HepG2 (cell line): ENCODE results near the gene THADA. TPM values are rescaled to one million over a fixed set of nuclear protein-coding genes. Genes with fewer than 3 reads are reported as not detected.
A peak's percentile ranks its signal among the peaks of the same experiment; 100 is the strongest.

Experiments
- ARID4A ChIP-seq: sonication (generic); formaldehyde crosslinking; IDR thresholded peaks from 2 replicates; pipeline ENCODE4 v1.5.0; 2020; ENCODE audit warnings: mild to moderate bottlenecking, missing genetic modification reagents, borderline replicate concordance
- CREB1 ChIP-seq, 2 experiments: fragments of 450-650 bp in 1 of 2; IDR thresholded peaks; 2 replicates each; pipeline ENCODE4 v1.6.1; 2016 to 2017; ENCODE audit warnings: control low read depth in 1 of 2, mild to moderate bottlenecking in 1 of 2, missing compliant biosample characterization in 1 of 2, missing genetic modification characterization in 1 of 2
- DNMT1 ChIP-seq: sonication (generic); formaldehyde crosslinking; IDR thresholded peaks from 2 replicates; pipeline ENCODE4 v1.5.1; 2020; ENCODE audit warnings: mild to moderate bottlenecking, missing genetic modification reagents
- GTF3A ChIP-seq: sonication (generic); formaldehyde crosslinking; conservative IDR thresholded peaks from 2 replicates; pipeline ENCODE4 v1.4.0; 2020; ENCODE audit warnings: mild to moderate bottlenecking, missing genetic modification reagents
- KIAA2018 ChIP-seq: sonication (generic); formaldehyde crosslinking; IDR thresholded peaks from 2 replicates; pipeline ENCODE4 v1.5.0; 2020; ENCODE audit warnings: mild to moderate bottlenecking, missing genetic modification reagents, borderline replicate concordance
- RXRA ChIP-seq: sonication (generic); formaldehyde crosslinking; IDR thresholded peaks from 2 replicates; pipeline ENCODE4 v1.5.1; 2020; ENCODE audit warnings: missing genetic modification reagents
- SMYD3 ChIP-seq: sonication (generic); formaldehyde crosslinking; IDR thresholded peaks from 2 replicates; pipeline ENCODE4 v1.8.1; 2023; ENCODE audit warnings: mild to moderate bottlenecking, missing genetic modification reagents
- ZBTB2 ChIP-seq: sonication (generic); formaldehyde crosslinking; IDR thresholded peaks from 2 replicates; pipeline ENCODE4 v1.8.0; 2022; ENCODE audit warnings: low read depth, missing genetic modification reagents
- ZBTB38 ChIP-seq: sonication (generic); formaldehyde crosslinking; IDR thresholded peaks from 2 replicates; pipeline ENCODE4 v1.5.1; 2020; ENCODE audit warnings: mild to moderate bottlenecking, missing genetic modification reagents
- ZNF629 ChIP-seq: sonication (generic); formaldehyde crosslinking; conservative IDR thresholded peaks from 2 replicates; pipeline ENCODE4 v1.5.0; 2020; ENCODE audit warnings: missing genetic modification reagents
- polyA plus RNA-seq, 8 experiments: library from polyadenylated mRNA; depleted of rRNA in 3 of 8; stranded (reverse) in 7 of 8; unstranded in 1 of 8; fragments of >200 nt; fragmentation: Illumina TruSeq in 4 of 8; extraction: Trizol in 4 of 8; gene quantifications; 2 replicates each; pipeline versions ENCODE4 v1.2.1 to v1.2.3, GENCODE V29; 2011 to 2016; ENCODE audit warnings: low read depth in 4 of 8, missing spikeins in 1 of 8, mixed read lengths in 1 of 8; ENCODE audit not compliant: insufficient read depth in 1 of 8
- total RNA-seq, 5 experiments: library from RNA; depleted of rRNA; stranded (reverse); fragments of >200 nt; fragmentation: Illumina TruSeq; extraction: Trizol; gene quantifications; 2 replicates each; pipeline ENCODE4 v1.2.3, GENCODE V29; 2016; ENCODE audit warnings: low read depth in 1 of 5
- TF ChIP-seq, protein P1 (sequence below): sonication (generic); formaldehyde crosslinking; IDR thresholded peaks from 2 replicates; pipeline ENCODE4 v1.8.1; 2023; ENCODE audit warnings: mild to moderate bottlenecking, missing genetic modification reagents, borderline replicate concordance
- TF ChIP-seq, protein P2 (sequence below): sonication (generic); formaldehyde crosslinking; IDR thresholded peaks from 2 replicates; pipeline ENCODE4 v1.9.0; 2022; ENCODE audit warnings: missing genetic modification reagents, mild to moderate bottlenecking, borderline replicate concordance

Gene THADA
- total and polyA plus RNA-seq, 2 of the 13 experiments (the other 11 are each of a cell fraction or from before 2014, with no cell fraction given): 12.7 to 21.7 TPM

GRCh38 chr2:43190311-43191052 lies 405.4 kb downstream of the THADA start (continued):
- TF ChIP-seq ARID4A (CRISPR knock-in tag) (peak; percentile 14; the same call in 1 of the 2 replicates), SMYD3 (CRISPR knock-in tag) (no peak), ZBTB2 (CRISPR knock-in tag) (no peak), DNMT1 (no peak), KIAA2018 (CRISPR knock-in tag) (no peak), GTF3A (CRISPR knock-in tag) (no peak), RXRA (CRISPR knock-in tag) (peak; percentile 40; the same call in 1 of the 2 replicates), CREB1 (IDR thresholded peaks at IDR 0.05) (no peak), CREB1 (CRISPR knock-in tag; IDR thresholded peaks at IDR 0.05) (no peak), ZBTB38 (CRISPR knock-in tag) (peak; percentile 26; the same call in 1 of the 2 replicates), ZNF629 (CRISPR knock-in tag) (peak; percentile 62)
- TF ChIP-seq, protein P1, sequence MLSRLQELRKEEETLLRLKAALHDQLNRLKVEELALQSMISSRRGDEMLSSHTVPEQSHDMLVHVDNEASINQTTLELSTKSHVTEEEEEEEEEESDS: no peak
- TF ChIP-seq, protein P2, sequence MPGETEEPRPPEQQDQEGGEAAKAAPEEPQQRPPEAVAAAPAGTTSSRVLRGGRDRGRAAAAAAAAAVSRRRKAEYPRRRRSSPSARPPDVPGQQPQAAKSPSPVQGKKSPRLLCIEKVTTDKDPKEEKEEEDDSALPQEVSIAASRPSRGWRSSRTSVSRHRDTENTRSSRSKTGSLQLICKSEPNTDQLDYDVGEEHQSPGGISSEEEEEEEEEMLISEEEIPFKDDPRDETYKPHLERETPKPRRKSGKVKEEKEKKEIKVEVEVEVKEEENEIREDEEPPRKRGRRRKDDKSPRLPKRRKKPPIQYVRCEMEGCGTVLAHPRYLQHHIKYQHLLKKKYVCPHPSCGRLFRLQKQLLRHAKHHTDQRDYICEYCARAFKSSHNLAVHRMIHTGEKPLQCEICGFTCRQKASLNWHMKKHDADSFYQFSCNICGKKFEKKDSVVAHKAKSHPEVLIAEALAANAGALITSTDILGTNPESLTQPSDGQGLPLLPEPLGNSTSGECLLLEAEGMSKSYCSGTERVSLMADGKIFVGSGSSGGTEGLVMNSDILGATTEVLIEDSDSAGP (CRISPR knock-in tag): no peak
